Keratinocyte (primary cell): ENCODE results near the gene RASSF1. TPM values are rescaled to one million over a fixed set of nuclear protein-coding genes. Genes with fewer than 3 reads are reported as not detected.

Experiments used
- DNase-seq: peaks from one replicate; pipeline ENCODE4 v3.0.0-alpha.2; 2011; ENCODE audit warnings: low read depth, missing footprints, low spot score
- FAIRE-seq: peaks from 2 replicates; lab custom pipeline; 2011; peaks lifted over from hg19 to GRCh38; lab: Jason Lieb, UNC
- H2AFZ ChIP-seq: 2 replicates; pipeline ENCODE4 v1.6.0; 2012; ENCODE audit warnings: low read length, control low read depth, inconsistent platforms; ENCODE audit not compliant: control insufficient read depth
- H3K27ac ChIP-seq: 2 replicates; pipeline ENCODE4 v1.5.1; 2011; ENCODE audit warnings: low read length; ENCODE audit not compliant: control insufficient read depth, insufficient read depth
- H3K27me3 ChIP-seq: 3 replicates; pipeline ENCODE4 v1.6.0; 2011; ENCODE audit warnings: low read length; ENCODE audit not compliant: control insufficient read depth, insufficient read depth; ENCODE audit errors: extremely low read depth
- H3K36me3 ChIP-seq, 2 experiments: 2 replicates in 1 of 2; 3 replicates in 1 of 2; pipeline ENCODE4 v1.5.1; 2011; ENCODE audit warnings: low read length in 2 of 2, mild to moderate bottlenecking in 1 of 2; ENCODE audit not compliant: control insufficient read depth in 2 of 2, insufficient read depth in 2 of 2; ENCODE audit errors: extremely low read depth in 1 of 2
- H3K4me1 ChIP-seq: 3 replicates; pipeline ENCODE4 v1.5.1; 2011; ENCODE audit warnings: low read length; ENCODE audit not compliant: control insufficient read depth, insufficient read depth; ENCODE audit errors: extremely low read depth
- H3K4me2 ChIP-seq: 3 replicates; pipeline ENCODE4 v1.6.0; 2011; ENCODE audit warnings: low read depth, low read length; ENCODE audit not compliant: control insufficient read depth, insufficient read depth; ENCODE audit errors: extremely low read depth
- H3K4me3 ChIP-seq, 3 experiments: fragments of 200-600 bp in 1 of 3; sonication (generic) in 1 of 3; 2 replicates in 2 of 3; 3 replicates in 1 of 3; pipeline ENCODE4 v1.5.1; 2011 to 2016; ENCODE audit warnings: low read length in 3 of 3, mild to moderate bottlenecking in 3 of 3, control low read depth in 2 of 3, inconsistent platforms in 1 of 3, low read depth in 1 of 3, mixed read lengths in 1 of 3, mixed run types in 1 of 3, moderate library complexity in 1 of 3; ENCODE audit not compliant: control insufficient read depth in 2 of 3, insufficient read depth in 2 of 3; ENCODE audit errors: extremely low read depth in 1 of 3
- H3K79me2 ChIP-seq: 2 replicates; pipeline ENCODE4 v1.6.0; 2012; ENCODE audit warnings: low read length; ENCODE audit not compliant: control insufficient read depth, insufficient read depth
- H3K9ac ChIP-seq: 3 replicates; pipeline ENCODE4 v1.6.0; 2011; ENCODE audit warnings: low read length; ENCODE audit not compliant: control insufficient read depth, insufficient read depth; ENCODE audit errors: extremely low read depth
- H3K9me1 ChIP-seq: 3 replicates; pipeline ENCODE4 v1.6.0; 2011; ENCODE audit warnings: low read length; ENCODE audit not compliant: control insufficient read depth, insufficient read depth; ENCODE audit errors: extremely low read depth
- H3K9me3 ChIP-seq: 2 replicates; pipeline ENCODE4 v1.5.1; 2012; ENCODE audit warnings: low read depth, low read length; ENCODE audit not compliant: control insufficient read depth
- H4K20me1 ChIP-seq: 3 replicates; pipeline ENCODE4 v1.6.0; 2011; ENCODE audit warnings: low read length; ENCODE audit not compliant: control insufficient read depth, insufficient read depth; ENCODE audit errors: extremely low read depth
- CTCF ChIP-seq, 3 experiments: IDR thresholded peaks in 1 of 3; conservative IDR thresholded peaks in 1 of 3; optimal IDR thresholded peaks in 1 of 3; 2 replicates in 2 of 3; 3 replicates in 1 of 3; pipeline versions ENCODE3 to v1.5.1; 2011; ENCODE audit warnings: low read length in 3 of 3, mild to moderate bottlenecking in 3 of 3, moderate library complexity in 2 of 3, control low read depth in 1 of 3, inconsistent platforms in 1 of 3; ENCODE audit not compliant: insufficient read depth in 2 of 3; ENCODE audit errors: extremely low read depth in 1 of 3
- EZH2 ChIP-seq: IDR thresholded peaks from one replicate; pipeline ENCODE4 v1.6.1; 2012; ENCODE audit warnings: inconsistent platforms, mild to moderate bottlenecking, low read length, moderate library complexity
- dilution Hi-C: fragments of 300-500 bp; cut with MboI; formaldehyde crosslinking; loops from one replicate; pipeline ENCODE4 v1.7.0; 2020; ENCODE audit warnings: low sequenced_read_pairs; ENCODE audit not compliant: extremely low pct_ligation_motif_present
- polyA plus RNA-seq, 5 experiments: library from polyadenylated mRNA; depleted of rRNA in 3 of 5; stranded (reverse) in 3 of 5; stranded (forward) in 1 of 5; unstranded in 1 of 5; fragments of >200 nt; gene quantifications; 1 replicate in 1 of 5; 2 replicates in 3 of 5; 3 replicates in 1 of 5; pipeline versions ENCODE4 v1.2.1 to v1.2.3, GENCODE V29; 2011 to 2012; ENCODE audit warnings: missing spikeins in 2 of 5, low read depth in 1 of 5, low replicate concordance in 1 of 5

RASSF1 gene
- polyA plus RNA-seq, 1 donor (not counting 4 experiments of a cell fraction or from before 2014, with no cell fraction given): 28.5 TPM

- Histone ChIP-seq H3K4me1 (peaks cover 7% of the 10 kb centered on the region), H3K36me3 (no peaks in the 10 kb centered on the region), H2AFZ (no peak overlapping the region), H3K79me2 (no peaks in the 10 kb centered on the region), H3K9me1 (no peaks in the 10 kb centered on the region), H4K20me1 (no peaks in the 10 kb centered on the region), H3K27me3 (peaks cover 10% of the 10 kb centered on the region), H3K4me3 (no peak overlapping the region), H3K9ac (no peak overlapping the region), H3K4me2 (no peak overlapping the region), H3K9me3 (no peaks in the 10 kb centered on the region), H3K27ac (no peak overlapping the region)
- TF ChIP-seq EZH2 (no peak), CTCF (optimal IDR thresholded peaks at IDR 0.05 in 1 of 3, IDR thresholded peaks at IDR 0.05 in 1 of 3, conservative IDR thresholded peaks at IDR 0.05 in 1 of 3; ENCODE audit: extremely low read depth in 1 of 3, insufficient read depth in 2 of 3, low read length in 3 of 3) (no peak)
- no peak for DNase-seq
- dilution Hi-C loops: no loop called here
- no peak for FAIRE-seq
These were observed 31.7 kb upstream of the RASSF1 start for GRCh38 chr3:50372349-50372748.

GRCh38 chr3:50371133-50371685, 30.6 kb upstream of the RASSF1 start:
- no peak overlapping the region for H3K4me2 ChIP-seq
- H4K20me1 ChIP-seq: no peaks in the 10 kb centered on the region
- no peaks in the 10 kb centered on the region for H3K9me3 ChIP-seq
- peaks cover 7% of the 10 kb centered on the region for H3K4me1 ChIP-seq
- TF ChIP-seq EZH2 (no peak), CTCF (optimal IDR thresholded peaks at IDR 0.05 in 1 of 3, IDR thresholded peaks at IDR 0.05 in 1 of 3, conservative IDR thresholded peaks at IDR 0.05 in 1 of 3; ENCODE audit: extremely low read depth in 1 of 3, insufficient read depth in 2 of 3, low read length in 3 of 3) (no peak)
- no peak overlapping the region for H3K9ac ChIP-seq
- H3K27ac ChIP-seq: no peak overlapping the region
- dilution Hi-C loops: no loop called here
- H3K79me2 ChIP-seq: no peaks in the 10 kb centered on the region
- no peaks in the 10 kb centered on the region for H3K36me3 ChIP-seq
- FAIRE-seq (no peak), DNase-seq (no peak)
- H3K27me3 ChIP-seq: peaks cover 12% of the 10 kb centered on the region
- H2AFZ ChIP-seq: no peak overlapping the region
- no peak overlapping the region for H3K4me3 ChIP-seq
- H3K9me1 ChIP-seq: no peaks in the 10 kb centered on the region
